ENCODE measurements around the gene TRIO.

The TRIO gene

GRCh38 chr5:14138608-14139540 lies 4.3 kb upstream of the TRIO start:
- Histone ChIP-seq H3K4me3 (ENCODE audit: insufficient read depth, low read length, poor library complexity, severe bottlenecking) (no peak overlapping the region), H3F3A (ENCODE audit: insufficient read depth) (no peaks in the 10 kb centered on the region), H3K27ac (ENCODE audit: low read depth, low read length) (no peak overlapping the region), H3K9ac (ENCODE audit: low read length) (no peak overlapping the region), H3K36me3 (ENCODE audit: low read length) (no peaks in the 10 kb centered on the region), H3K9me3 (ENCODE audit: insufficient read depth, low read length) (no peaks in the 10 kb centered on the region), H4K20me1 (ENCODE audit: low read depth, low read length) (no peaks in the 10 kb centered on the region), H2AFZ (ENCODE audit: low read depth, low read length, severe bottlenecking) (no peak overlapping the region), H3K79me2 (ENCODE audit: insufficient read depth, low read length) (no peaks in the 10 kb centered on the region), H3K4me2 (ENCODE audit: low read depth, low read length, poor library complexity, severe bottlenecking) (no peak overlapping the region), H3K27me3 (ENCODE audit: low read length) (no peaks in the 10 kb centered on the region), H3K9me2 (replicated peaks; ENCODE audit: insufficient read depth, low read length) (no peaks in the 10 kb centered on the region)
- TF ChIP-seq CTCF (IDR thresholded peaks at IDR 0.05; ENCODE audit: insufficient read depth, low read length, poor library complexity, severe bottlenecking) (no peak), EZH2phosphoT487 (conservative IDR thresholded peaks at IDR 0.05; ENCODE audit: low read length) (no peak)

- Histone ChIP-seq H3F3A (ENCODE audit: insufficient read depth) (no peaks in the 10 kb centered on the region), H3K9me3 (ENCODE audit: insufficient read depth, low read length) (no peaks in the 10 kb centered on the region), H3K36me3 (ENCODE audit: low read length) (no peaks in the 10 kb centered on the region), H3K9ac (ENCODE audit: low read length) (no peak overlapping the region), H3K4me2 (ENCODE audit: low read depth, low read length, poor library complexity, severe bottlenecking) (no peak overlapping the region), H3K4me3 (ENCODE audit: insufficient read depth, low read length, poor library complexity, severe bottlenecking) (no peak overlapping the region), H3K9me2 (replicated peaks; ENCODE audit: insufficient read depth, low read length) (no peaks in the 10 kb centered on the region), H3K27ac (ENCODE audit: low read depth, low read length) (no peak overlapping the region), H3K27me3 (ENCODE audit: low read length) (no peaks in the 10 kb centered on the region), H3K79me2 (ENCODE audit: insufficient read depth, low read length) (peaks cover 4% of the 10 kb centered on the region; the same call in 1 of the 2 replicates), H4K20me1 (ENCODE audit: low read depth, low read length) (peaks cover 13% of the 10 kb centered on the region; the same call in 1 of the 2 replicates), H2AFZ (ENCODE audit: low read depth, low read length, severe bottlenecking) (no peak overlapping the region)
- TF ChIP-seq CTCF (IDR thresholded peaks at IDR 0.05; ENCODE audit: insufficient read depth, low read length, poor library complexity, severe bottlenecking) (no peak), EZH2phosphoT487 (conservative IDR thresholded peaks at IDR 0.05; ENCODE audit: low read length) (no peak)
Observed at GRCh38 chr5:14141764-14142163, 1.4 kb upstream of the TRIO start.

- Histone ChIP-seq H4K20me1 (ENCODE audit: low read depth, low read length) (peaks cover 17% of the 10 kb centered on the region; the same call in 1 of the 2 replicates), H3K4me2 (ENCODE audit: low read depth, low read length, poor library complexity, severe bottlenecking) (peak overlapping the region; percentile 76), H3K79me2 (ENCODE audit: insufficient read depth, low read length) (peaks cover 4% of the 10 kb centered on the region; the same call in 1 of the 2 replicates), H3K9me3 (ENCODE audit: insufficient read depth, low read length) (no peaks in the 10 kb centered on the region), H3K36me3 (ENCODE audit: low read length) (no peaks in the 10 kb centered on the region), H3K4me3 (ENCODE audit: insufficient read depth, low read length, poor library complexity, severe bottlenecking) (peak overlapping the region; percentile 81), H3K27ac (ENCODE audit: low read depth, low read length) (no peak overlapping the region), H2AFZ (ENCODE audit: low read depth, low read length, severe bottlenecking) (peak overlapping the region; percentile 90), H3K9ac (ENCODE audit: low read length) (peak overlapping the region; percentile 62), H3K9me2 (replicated peaks; ENCODE audit: insufficient read depth, low read length) (no peaks in the 10 kb centered on the region), H3K27me3 (ENCODE audit: low read length) (no peaks in the 10 kb centered on the region), H3F3A (ENCODE audit: insufficient read depth) (no peaks in the 10 kb centered on the region)
- TF ChIP-seq EZH2phosphoT487 (conservative IDR thresholded peaks at IDR 0.05; ENCODE audit: low read length) = no peak
Observed at GRCh38 chr5:14142202-14142826, 828 bp upstream of the TRIO start.
